Activated naive CD4-positive, alpha-beta T cell treated with Interleukin-2 at 50 U/mL for 16 hours (primary cell): ENCODE data around the gene SLC17A8.

Experiments
- DNase-seq: peaks from one replicate; pipeline ENCODE4 v3.0.0-alpha.2; 2020

The SLC17A8 gene

GRCh38 chr12:100433701-100434100, 76.8 kb downstream of the SLC17A8 start:
- no peak for DNase-seq

GRCh38 chr12:100434177-100434576, 77.3 kb downstream of the SLC17A8 start:
- no peak for DNase-seq

GRCh38 chr12:100435957-100436356, 79.1 kb downstream of the SLC17A8 start:
- DNase-seq, result no peak

- no peak for DNase-seq
These were observed 80.4 kb downstream of the SLC17A8 start for GRCh38 chr12:100437038-100437841.

- DNase-seq, result no peak
These were observed 82.9 kb downstream of the SLC17A8 start for GRCh38 chr12:100439797-100440196.

- no peak for DNase-seq
These were observed 85.5 kb downstream of the SLC17A8 start for GRCh38 chr12:100442403-100442802.

GRCh38 chr12:100443434-100443833, 86.6 kb downstream of the SLC17A8 start:
- no peak for DNase-seq

- DNase-seq, result no peak
These were observed 88.2 kb downstream of the SLC17A8 start for GRCh38 chr12:100445081-100445481.

GRCh38 chr12:100447381-100447780, 90.5 kb downstream of the SLC17A8 start:
- no peak for DNase-seq

- no peak for DNase-seq
These were observed 91.8 kb downstream of the SLC17A8 start for GRCh38 chr12:100448656-100449055.

GRCh38 chr12:100450735-100451134, 93.9 kb downstream of the SLC17A8 start:
- no peak for DNase-seq

GRCh38 chr12:100453951-100454350, 97.1 kb downstream of the SLC17A8 start:
- DNase-seq, result no peak

- no peak for DNase-seq
These were observed 99.0 kb downstream of the SLC17A8 start for GRCh38 chr12:100455896-100456295.

- DNase-seq, result no peak
These were observed 101.3 kb downstream of the SLC17A8 start for GRCh38 chr12:100458191-100458590.

GRCh38 chr12:100460702-100461101, 103.8 kb downstream of the SLC17A8 start:
- no peak for DNase-seq

- no peak for DNase-seq
These were observed 104.6 kb downstream of the SLC17A8 start for GRCh38 chr12:100461330-100461973.

- no peak for DNase-seq
These were observed 106.8 kb downstream of the SLC17A8 start for GRCh38 chr12:100463661-100464060.

GRCh38 chr12:100464529-100464928, 107.7 kb downstream of the SLC17A8 start:
- DNase-seq, result no peak

GRCh38 chr12:100468126-100468525, 111.3 kb downstream of the SLC17A8 start:
- no peak for DNase-seq
